GM18873 (cell line): Measurements from ENCODE around the gene GPR45.

Experiments used
- ATAC-seq: cut with Tn5 transposase; IDR thresholded peaks from one replicate; pipeline ENCODE4 v1.9.1; 2021; ENCODE audit warnings: mild to moderate bottlenecking, moderate library complexity, moderate number of reproducible peaks; ENCODE audit not compliant: unreplicated experiment, low FRiP score

Gene GPR45, protein sequence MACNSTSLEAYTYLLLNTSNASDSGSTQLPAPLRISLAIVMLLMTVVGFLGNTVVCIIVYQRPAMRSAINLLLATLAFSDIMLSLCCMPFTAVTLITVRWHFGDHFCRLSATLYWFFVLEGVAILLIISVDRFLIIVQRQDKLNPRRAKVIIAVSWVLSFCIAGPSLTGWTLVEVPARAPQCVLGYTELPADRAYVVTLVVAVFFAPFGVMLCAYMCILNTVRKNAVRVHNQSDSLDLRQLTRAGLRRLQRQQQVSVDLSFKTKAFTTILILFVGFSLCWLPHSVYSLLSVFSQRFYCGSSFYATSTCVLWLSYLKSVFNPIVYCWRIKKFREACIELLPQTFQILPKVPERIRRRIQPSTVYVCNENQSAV

GRCh38 chr2:105241443-105241842 lies at the start of gene GPR45:
Gene GPR45, plus strand, starts transcription at chr2:105241743. Its CDS starts 116 bp downstream, at chr2:105241859.
- ATAC-seq: no peak

DNA sequence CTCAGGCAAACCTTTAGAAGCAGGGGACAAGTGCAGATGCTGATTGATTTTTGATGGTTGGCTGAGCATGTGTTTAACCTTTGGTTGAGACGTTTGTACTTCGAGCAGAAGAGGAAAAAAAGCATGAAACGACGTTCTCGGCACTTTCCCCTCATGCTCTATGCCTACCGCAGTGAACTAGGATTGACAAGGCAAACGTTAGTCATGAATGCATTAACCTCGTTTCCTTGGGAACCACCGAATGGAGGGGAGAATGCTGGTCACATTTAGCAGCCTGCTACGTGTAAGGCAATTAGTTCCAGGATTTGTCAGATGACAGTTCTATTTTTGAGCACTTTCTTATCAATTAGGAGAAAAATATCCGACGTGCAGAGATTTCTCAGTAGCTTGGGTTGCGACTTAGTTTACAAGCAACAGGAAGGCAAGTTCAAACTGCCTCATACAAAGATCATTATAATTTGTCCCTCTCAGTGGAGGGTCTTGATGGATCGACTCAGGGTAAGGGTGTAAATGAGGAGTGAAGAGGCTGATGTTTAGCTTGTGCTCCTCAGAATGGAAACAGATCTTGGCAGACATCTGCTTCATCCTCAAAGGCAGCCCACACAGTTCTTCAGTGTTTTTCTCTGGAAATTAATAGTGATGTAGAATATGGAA lies 47.4 kb upstream of the GPR45 start:
- ATAC-seq: no peak

DNA sequence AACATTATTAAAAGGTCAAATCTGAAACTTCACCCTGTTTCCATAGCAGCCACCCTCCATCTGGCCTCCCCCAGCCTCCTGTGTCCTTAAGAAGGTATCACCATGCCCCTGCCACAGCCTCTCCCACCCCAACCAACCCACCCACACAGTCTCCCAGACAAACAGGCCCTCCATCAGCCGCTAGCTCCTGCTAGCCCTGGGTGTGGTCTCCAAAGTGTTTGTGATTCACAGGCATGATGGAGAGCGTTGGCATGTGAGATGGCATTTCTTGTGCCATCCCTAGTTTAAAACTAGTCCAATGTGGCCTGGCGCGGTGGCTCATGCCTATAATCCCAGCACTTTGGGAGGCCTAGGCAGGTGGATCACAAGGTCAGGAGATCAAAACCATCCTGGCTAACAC lies 44.9 kb upstream of the GPR45 start:
- ATAC-seq: no peak

- ATAC-seq: no peak
Measured at GRCh38 chr2:105215586-105216192, 25.9 kb upstream of the GPR45 start.

- no peak for ATAC-seq
Measured at GRCh38 chr2:105220604-105221003, 20.9 kb upstream of the GPR45 start.

GRCh38 chr2:105224444-105224843 lies 17.1 kb upstream of the GPR45 start:
- no peak for ATAC-seq

- no peak for ATAC-seq
Measured at GRCh38 chr2:105231232-105231619, 10.3 kb upstream of the GPR45 start.

GRCh38 chr2:105235388-105236059 lies 6.0 kb upstream of the GPR45 start:
- no peak for ATAC-seq

- no peak for ATAC-seq
Measured at GRCh38 chr2:105236060-105236424, 5.5 kb upstream of the GPR45 start.

DNA sequence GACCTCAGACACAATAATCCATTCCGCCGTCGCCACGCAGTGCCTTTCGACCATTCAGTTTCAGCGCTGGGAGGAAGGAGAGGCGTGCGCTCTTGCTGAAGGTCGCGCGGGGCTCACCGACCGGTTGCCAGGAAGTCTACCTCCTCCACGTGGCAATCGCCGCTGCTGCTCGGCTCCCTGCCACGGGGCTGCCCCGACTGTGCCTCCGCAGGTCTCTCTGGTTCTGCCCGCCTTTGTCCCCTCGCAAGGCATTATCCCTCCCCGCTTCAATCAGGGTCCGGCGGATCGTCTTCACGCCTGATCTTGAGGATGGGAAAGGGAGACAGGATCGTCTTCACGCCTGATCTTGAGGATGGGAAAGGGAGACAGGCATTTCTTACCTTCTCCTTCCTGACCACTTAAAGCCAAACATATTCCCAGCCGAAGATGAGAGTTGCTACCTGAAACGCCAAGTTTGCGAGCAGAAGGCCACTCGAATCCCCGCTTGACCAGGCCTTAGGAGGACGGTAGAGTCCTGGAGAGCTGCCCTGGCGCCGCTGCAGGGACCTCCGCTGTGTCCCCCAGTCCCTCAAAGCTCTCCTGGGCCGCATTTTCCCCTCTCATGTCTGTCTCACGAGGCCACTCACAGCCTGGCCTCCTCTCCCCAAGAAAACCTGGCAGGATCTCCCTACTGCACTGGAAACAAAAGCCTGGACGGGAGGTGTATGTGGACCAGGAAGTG lies 4.3 kb upstream of the GPR45 start:
- ATAC-seq: no peak

DNA sequence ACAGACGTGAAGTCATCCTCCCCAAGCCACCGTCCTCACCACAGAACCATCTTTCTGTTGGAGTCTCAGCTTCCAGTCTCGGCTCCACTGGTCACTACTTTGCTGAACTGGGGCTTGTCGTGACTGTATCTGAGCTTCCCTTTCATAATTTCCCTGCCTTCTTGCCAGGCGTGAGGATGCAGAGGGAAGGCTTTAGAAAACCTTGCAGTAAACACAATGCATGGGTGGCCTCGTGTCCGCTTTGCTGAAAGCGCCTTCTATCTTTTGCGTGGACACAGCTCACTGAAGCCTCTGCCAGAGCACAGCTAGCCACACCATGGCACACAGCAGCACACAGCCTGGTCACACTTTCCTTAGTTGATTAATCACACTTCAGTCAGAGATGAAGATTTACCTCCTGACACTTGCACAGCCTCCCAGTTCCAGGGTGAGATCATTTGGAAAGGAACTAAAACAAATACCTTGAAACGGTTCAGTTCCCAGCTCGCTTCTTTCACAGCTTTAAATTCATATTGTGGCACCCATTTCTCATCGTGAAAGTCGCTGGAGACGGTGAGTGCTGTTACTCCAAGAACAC lies 2.8 kb upstream of the GPR45 start:
- ATAC-seq: no peak

DNA sequence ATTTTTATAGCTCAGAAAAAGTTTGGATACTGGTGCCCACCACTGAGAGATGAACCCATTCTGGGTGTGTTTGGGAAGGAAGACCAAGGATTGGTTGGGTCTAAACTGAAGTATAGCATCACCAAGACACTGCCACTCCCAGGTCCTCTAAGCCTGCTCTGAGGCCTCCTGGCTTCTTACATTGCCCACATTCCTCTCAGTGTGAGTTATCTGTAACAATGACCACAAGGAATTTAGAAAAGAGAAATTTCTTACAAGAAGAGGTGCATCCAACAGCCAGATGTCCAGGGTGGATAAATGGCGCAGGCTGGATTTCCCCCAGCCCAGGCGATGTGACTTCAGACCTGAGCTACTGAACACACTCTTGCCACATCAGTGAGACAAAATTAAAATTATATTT lies 1.6 kb upstream of the GPR45 start:
- no peak for ATAC-seq

DNA sequence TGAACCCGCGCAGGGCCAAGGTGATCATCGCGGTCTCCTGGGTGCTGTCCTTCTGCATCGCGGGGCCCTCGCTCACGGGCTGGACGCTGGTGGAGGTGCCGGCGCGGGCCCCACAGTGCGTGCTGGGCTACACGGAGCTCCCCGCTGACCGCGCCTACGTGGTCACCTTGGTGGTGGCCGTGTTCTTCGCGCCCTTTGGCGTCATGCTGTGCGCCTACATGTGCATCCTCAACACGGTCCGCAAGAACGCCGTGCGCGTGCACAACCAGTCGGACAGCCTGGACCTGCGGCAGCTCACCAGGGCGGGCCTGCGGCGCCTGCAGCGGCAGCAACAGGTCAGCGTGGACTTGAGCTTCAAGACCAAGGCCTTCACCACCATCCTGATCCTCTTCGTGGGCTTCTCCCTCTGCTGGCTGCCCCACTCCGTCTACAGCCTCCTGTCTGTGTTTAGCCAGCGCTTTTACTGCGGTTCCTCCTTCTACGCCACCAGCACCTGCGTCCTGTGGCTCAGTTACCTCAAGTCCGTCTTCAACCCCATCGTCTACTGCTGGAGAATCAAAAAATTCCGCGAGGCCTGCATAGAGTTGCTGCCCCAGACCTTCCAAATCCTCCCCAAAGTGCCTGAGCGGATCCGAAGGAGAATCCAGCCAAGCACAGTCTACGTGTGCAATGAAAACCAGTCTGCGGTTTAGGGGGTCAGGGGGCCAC lies 897 bp downstream of the GPR45 start:
- no peak for ATAC-seq

- ATAC-seq: no peak
Measured at GRCh38 chr2:105243961-105244360, 2.4 kb downstream of the GPR45 start.

DNA sequence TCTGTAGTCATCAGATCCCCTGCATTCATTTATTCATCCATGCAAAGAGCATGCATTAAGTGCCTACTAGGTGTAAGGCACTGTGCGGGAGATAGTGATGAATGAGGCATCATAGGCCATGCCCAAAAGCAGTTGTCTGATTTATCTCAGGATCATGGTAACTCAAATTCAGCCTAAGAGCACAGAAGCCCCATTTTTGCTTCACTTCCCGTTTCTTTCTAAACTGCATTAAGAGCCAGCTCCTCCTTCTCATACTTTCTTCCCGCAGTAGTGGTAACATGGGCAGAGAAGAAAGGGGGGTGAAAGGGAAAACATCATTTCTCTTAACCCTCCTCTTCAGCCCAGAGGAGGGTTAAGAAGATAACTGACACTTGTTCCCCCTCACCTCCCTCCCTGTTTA lies 2.9 kb downstream of the GPR45 start:
- ATAC-seq: no peak

DNA sequence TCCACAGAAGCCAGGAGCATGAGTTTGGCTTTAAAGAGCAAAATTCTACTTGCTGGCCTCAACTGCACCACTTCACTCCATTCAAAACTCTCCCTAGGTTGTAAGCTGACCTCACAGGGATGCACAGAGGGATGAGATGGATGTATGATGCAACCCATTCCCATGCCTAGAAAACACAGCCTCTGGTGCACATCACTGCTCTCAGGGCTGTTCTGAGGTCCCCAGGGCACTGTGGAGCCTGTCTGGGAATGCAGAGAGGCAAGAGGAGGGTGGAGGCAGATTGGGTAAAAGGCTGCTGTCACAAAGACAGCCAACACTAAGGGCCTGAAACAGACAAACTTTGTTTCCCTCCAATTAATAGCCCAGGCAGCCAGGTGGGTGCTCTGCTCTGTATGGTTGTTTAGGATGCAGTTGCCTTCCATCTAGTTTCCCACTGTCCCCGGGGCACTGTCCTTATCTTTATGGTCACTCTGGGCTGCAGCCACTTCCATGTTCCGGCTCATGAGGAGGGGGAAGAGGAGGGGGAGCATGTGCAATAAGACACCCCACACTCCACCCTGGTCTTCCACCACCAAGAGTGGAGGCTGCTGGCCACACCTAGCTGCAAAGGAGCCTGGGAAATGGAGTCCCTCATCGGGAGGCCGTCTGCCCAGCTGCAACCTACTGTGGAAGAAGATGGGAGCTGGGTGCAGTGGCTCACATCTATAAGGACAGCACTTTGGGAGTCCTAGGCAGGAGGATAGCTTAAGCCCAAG lies 7.0 kb downstream of the GPR45 start:
- no peak for ATAC-seq

- ATAC-seq: no peak
Measured at GRCh38 chr2:105249181-105249580, 7.6 kb downstream of the GPR45 start.

DNA sequence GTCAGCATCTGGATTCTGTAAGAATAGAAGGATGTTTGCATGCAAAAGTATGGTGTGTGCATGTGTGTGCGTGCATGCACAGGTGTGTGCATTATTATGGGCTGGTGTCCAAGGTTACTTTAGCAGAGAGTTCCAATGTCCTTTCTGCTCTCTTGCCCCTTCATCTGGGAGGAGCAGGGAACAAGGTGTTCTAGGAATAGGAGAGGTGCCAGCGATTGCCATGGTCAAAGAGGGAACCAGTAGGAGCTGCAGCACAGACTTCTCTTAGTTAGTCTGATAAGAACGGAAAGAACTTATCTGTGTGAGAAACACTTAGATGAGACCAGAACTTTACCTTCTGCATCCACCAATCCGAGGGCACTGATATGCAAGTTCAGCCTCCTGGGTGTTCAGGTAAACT lies 8.3 kb downstream of the GPR45 start:
- ATAC-seq: no peak
